IPS-11a (cell line): ENCODE measurements around the gene USP13.
"Not testable (repeated sequence)": the region's sequence is repeated elsewhere in the genome, so short reads cannot be mapped to it uniquely, and the experiment has no call there.

Experiments
- H3K4me3 ChIP-seq: one replicate; pipeline ENCODE4 v1.5.1; 2013; ENCODE audit warnings: low read depth, low read length, control low read depth

The USP13 gene

DNA sequence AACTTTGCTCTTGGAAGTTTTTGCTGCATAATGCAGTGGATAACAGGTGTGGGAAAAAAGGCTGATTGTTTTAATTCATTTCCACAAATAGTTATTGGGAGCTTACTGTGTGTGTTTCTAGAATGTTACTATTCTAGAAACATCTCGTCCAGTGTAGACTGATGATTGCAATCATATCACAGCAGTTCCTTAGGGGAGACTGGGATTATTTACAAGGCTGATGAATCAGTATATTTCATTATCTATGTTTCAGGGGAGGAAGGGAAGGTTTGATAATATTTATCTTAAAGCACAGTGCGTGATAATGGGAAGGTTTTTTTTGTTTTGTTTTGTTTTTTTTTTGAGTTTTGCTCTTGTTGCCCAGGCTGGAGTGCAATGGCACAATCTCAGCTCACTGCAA is 2.4 kb downstream of the USP13 start:
- no peak overlapping the region for H3K4me3 ChIP-seq

- H3K4me3 ChIP-seq = no peak overlapping the region
Measured at GRCh38 chr3:179658606-179659005, 5.8 kb downstream of the USP13 start.

GRCh38 chr3:179660872-179661271 is 8.0 kb downstream of the USP13 start:
- H3K4me3 ChIP-seq = no peak overlapping the region

- H3K4me3 ChIP-seq = no peak overlapping the region
Measured at GRCh38 chr3:179661777-179662176, 8.9 kb downstream of the USP13 start.

DNA sequence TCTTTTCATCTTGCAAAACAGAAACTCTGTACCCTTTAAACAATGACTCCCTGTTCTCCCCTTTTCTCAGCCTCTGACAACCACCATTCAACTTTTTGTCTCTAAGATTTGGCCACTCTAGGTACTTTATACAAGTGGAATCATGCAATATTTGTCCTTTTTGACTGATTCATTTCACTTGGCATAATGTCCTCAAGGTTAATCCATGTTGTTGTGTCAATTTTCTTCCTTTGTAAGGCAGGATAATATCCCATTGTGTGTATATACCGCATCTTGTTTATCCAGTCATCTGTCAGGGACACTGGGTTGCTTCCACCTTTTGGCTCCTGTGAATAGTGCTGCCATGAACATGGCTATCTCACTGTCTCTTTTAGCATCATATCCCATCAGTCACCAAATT is 10.3 kb downstream of the USP13 start:
- H3K4me3 ChIP-seq = no peak overlapping the region

DNA sequence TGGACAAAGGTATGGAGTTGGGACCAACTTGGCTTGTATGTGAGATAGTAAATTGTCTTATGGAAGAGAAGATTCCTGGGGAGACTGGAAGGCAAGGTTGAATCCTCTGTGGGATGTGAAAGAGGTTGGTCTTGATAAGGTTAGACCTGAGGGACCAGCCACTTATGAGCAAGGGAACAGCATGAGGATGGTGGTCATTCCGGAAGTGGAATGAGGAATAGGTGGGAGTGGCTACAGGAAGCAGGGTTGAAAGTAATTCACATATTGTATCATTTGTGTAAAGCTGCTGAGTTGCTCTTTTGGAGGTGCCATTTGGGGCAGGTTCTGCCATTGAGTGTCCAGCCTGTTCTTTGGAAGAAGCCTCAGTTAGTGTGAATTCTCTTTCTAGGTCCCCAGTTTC is 13.2 kb downstream of the USP13 start:
- H3K4me3 ChIP-seq = no peak overlapping the region

DNA sequence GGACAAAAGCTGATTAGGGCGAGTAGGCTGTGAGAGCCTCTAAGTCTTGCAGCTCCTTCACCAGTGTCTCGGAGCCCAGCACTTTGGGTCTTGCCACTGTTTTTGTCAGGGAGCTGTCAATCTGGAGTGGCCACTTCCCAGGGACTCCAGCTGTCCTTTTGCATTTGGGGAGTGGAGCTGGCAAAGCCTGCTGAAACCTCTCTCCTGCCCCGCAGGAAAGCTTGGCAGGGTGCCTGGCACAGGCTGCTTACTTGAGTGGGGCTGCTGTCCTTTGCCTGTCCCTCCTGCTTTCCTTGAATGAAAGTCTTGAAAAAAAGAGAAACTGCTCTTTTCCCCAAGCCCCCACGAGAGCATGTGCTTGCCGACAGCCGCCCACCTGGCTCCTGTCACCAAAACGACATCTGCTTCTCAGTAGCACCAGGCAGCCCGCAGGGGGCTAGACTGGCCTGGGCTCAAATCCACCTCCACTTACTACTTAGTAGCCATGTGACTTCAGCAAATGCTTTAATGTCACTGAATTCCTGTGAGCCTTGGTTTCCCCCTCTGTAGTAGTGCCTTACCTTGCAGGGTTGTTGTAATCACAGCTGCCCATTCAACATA is 13.7 kb downstream of the USP13 start:
- no peak overlapping the region for H3K4me3 ChIP-seq

DNA sequence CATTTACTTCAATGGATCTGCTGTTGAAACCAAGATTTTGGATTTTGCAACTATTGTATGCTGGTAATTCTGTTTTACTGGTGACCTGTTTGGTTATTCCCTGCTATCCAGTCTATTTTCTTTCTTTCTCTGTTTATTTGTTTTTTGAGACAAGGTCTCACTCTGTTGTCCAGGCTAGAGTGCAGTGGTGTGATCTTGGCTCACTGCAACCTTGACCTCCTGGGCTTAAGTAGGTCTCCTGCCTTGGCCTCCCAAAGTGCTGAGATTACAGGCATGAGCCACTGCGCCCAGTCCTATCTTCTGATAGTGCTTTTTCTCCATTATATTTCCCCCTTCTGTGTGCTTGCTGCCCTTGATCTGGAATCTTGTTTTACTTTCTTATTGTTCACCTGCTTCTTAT is 15.6 kb downstream of the USP13 start:
- no peak overlapping the region for H3K4me3 ChIP-seq

- H3K4me3 ChIP-seq = no peak overlapping the region
Measured at GRCh38 chr3:179670311-179670710, 17.5 kb downstream of the USP13 start.

GRCh38 chr3:179671309-179671708 is 18.5 kb downstream of the USP13 start:
- H3K4me3 ChIP-seq = no peak overlapping the region

GRCh38 chr3:179671747-179672242 is 19.0 kb downstream of the USP13 start:
- H3K4me3 ChIP-seq = no peak overlapping the region

DNA sequence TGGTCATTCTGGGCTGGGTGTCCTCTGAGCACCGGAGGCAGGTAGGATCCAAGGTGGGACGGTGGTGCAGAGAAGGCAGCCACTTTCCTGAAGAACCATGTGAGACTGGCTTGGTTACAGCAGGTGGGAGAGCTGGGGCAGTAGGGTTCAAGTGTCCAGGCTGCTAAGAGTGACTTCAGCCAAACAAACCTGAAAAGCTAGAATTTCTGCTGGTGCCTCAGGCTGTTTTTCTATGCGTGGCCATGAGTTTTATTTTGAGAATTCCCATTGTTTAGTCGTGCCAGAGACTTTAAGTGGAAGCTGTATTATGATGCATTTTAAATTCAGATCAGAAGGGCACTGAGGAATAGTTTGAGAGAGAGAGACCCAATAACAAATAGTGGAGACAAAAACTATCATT is 20.1 kb downstream of the USP13 start:
- H3K4me3 ChIP-seq = no peak overlapping the region

DNA sequence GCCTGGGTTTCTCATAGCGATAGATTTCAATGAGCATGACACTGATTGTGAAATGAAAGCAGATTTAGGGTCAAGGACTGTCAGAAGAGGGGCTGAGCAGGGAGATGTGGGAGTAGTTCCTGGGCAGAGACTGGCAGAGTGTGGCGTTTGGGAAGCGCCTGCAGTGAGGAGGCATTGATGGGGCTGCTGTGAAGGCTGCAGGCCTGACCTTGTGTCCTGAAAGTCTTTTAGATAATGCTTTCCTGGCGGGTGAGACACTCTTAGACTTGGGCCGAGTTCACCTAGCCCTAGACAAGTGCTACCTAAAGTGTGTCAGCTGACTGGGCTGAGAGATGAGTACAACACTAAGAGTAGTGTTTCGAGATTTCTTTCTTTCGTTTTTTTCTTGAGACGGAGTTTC is 20.7 kb downstream of the USP13 start:
- H3K4me3 ChIP-seq = no peak overlapping the region

- H3K4me3 ChIP-seq = no peak overlapping the region
Measured at GRCh38 chr3:179676081-179676480, 23.2 kb downstream of the USP13 start.

- no peak overlapping the region for H3K4me3 ChIP-seq
Measured at GRCh38 chr3:179677884-179678283, 25.0 kb downstream of the USP13 start.

DNA sequence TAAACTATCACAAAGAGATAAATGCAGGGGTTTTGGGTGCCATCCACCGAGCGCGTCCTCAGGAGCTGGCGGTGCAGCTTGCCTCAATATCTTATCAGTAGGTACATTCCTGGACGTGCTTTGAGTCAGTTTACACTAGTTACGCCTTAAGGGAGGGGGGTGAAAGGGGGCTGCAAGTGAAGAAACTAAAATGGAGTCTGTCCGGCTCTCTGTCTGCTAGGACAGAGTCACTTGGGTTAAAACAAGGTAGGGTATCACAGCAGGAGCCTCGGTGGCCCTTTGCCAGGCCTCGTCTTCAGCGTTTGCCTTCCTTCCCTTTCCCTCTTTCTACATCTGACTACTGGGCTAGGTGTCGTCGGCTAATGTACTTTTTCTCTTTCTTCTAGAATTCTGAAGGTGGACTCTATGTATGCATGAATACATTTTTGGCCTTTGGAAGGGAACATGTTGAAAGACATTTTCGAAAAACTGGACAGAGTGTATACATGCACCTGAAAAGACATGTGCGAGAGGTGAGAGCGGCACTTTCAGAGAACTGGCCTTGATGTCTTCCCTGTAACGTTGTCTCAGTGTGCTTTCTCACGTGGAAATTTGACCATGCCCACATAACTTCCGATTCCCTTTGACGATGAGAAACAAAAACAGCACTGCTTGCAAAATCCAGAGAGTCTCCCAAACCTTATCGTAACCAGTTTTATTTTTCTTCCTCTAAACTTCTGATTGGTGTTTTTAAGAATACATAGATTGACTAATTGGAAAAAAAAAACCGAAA is 28.8 kb downstream of the USP13 start:
- no peak overlapping the region for H3K4me3 ChIP-seq

GRCh38 chr3:179682426-179683080 is 29.7 kb downstream of the USP13 start:
- no peak overlapping the region for H3K4me3 ChIP-seq

DNA sequence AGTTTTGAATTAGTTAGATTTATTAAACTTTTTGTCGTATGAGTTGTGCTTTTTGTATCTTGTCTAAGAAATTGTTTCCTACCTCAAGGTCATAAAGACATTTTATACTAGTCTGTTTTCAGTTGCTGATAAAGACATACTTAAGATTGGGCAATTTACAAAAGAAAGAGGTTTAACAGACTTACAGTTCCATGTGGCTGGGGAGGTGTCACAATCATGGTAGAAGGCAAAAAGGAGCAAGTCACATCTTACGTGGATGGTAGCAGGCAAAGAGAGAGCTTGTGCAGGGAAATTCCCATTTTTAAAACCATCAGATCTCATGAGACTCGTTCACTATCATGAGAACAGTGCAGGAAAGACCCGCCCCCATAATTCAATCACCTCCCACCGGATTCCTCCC is 30.4 kb downstream of the USP13 start:
- not testable (repeated sequence) for H3K4me3 ChIP-seq

- no peak overlapping the region for H3K4me3 ChIP-seq
Measured at GRCh38 chr3:179687967-179688535, 35.2 kb downstream of the USP13 start.

- no peak overlapping the region for H3K4me3 ChIP-seq
Measured at GRCh38 chr3:179688850-179689249, 36.0 kb downstream of the USP13 start.

GRCh38 chr3:179694731-179695130 is 41.9 kb downstream of the USP13 start:
- no peak overlapping the region for H3K4me3 ChIP-seq
